Suprapubic skin (tissue), 3 donors: Measurements from ENCODE around the gene MBD1.

Source experiments
- EP300 ChIP-seq: sonication (generic); formaldehyde crosslinking; IDR thresholded peaks from one replicate; pipeline ENCODE4 v1.6.1; 2017; ENCODE audit warnings: antibody characterized with exemption
- POLR2A ChIP-seq, 2 donors: fragments of 450-650 bp; IDR thresholded peaks; one replicate each; pipeline ENCODE4 v1.6.1; 2017; ENCODE audit warnings: antibody characterized with exemption in 2 of 2, mild to moderate bottlenecking in 2 of 2, moderate library complexity in 2 of 2
- TF ChIP-seq, protein P1 (sequence below), 2 donors: fragments of 200-600 bp in 1 of 2; fragments of 450-650 bp in 1 of 2; sonication (generic) in 1 of 2; IDR thresholded peaks; one replicate each; pipeline ENCODE4 v1.5.1; 2016 to 2019; ENCODE audit warnings: antibody characterized with exemption in 2 of 2, mild to moderate bottlenecking in 1 of 2, moderate library complexity in 1 of 2

DNA sequence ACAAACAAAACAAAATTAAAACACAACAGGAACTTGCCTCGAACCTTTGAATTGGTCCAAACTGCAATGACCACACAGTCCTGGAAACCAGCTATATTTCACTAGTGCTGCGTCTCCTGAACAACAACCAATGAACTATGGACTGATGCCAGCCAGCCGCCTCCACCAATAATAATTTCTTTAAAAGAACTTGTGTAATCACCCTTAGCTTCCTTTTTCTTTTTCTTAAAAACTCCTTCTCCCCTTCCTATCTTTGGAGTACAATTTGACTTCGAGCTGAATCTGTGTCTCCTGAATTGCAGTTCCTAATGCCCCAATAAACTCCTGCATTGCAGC is 7.8 kb upstream of the MBD1 start:
- TF ChIP-seq EP300 (no peak), POLR2A (IDR thresholded peaks at IDR 0.05) (no peak)
- TF ChIP-seq, protein P1, sequence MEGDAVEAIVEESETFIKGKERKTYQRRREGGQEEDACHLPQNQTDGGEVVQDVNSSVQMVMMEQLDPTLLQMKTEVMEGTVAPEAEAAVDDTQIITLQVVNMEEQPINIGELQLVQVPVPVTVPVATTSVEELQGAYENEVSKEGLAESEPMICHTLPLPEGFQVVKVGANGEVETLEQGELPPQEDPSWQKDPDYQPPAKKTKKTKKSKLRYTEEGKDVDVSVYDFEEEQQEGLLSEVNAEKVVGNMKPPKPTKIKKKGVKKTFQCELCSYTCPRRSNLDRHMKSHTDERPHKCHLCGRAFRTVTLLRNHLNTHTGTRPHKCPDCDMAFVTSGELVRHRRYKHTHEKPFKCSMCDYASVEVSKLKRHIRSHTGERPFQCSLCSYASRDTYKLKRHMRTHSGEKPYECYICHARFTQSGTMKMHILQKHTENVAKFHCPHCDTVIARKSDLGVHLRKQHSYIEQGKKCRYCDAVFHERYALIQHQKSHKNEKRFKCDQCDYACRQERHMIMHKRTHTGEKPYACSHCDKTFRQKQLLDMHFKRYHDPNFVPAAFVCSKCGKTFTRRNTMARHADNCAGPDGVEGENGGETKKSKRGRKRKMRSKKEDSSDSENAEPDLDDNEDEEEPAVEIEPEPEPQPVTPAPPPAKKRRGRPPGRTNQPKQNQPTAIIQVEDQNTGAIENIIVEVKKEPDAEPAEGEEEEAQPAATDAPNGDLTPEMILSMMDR (IDR thresholded peaks at IDR 0.05) = no peak
